Measurements from ENCODE around the gene ZBTB47. TPM values are rescaled to one million over a fixed set of nuclear protein-coding genes. Genes with fewer than 3 reads are reported as not detected.

The ZBTB47 gene
- polyA plus RNA-seq, 4 donors = 0.89 to 11.4 (median 7.8) TPM

GRCh38 chr3:42670051-42670576, 16.6 kb downstream of the ZBTB47 start:
- Histone ChIP-seq H3K27ac (ENCODE audit: low read depth in 1 of 3, low read length in 2 of 3) (no peak overlapping the region), H3K27me3 (ENCODE audit: control insufficient read depth in 3 of 3, insufficient read depth in 3 of 3, low read length in 3 of 3) (peaks cover 0 to 2% (median 0%) of the 10 kb centered on the region in 3 donors), H3K4me3 (ENCODE audit: low read depth in 1 of 3, low read length in 3 of 3) (no peak overlapping the region), H3K4me1 (ENCODE audit: control insufficient read depth in 3 of 3, insufficient read depth in 2 of 3, low read depth in 1 of 3, low read length in 2 of 3) (no peaks in the 10 kb centered on the region), H3K36me3 (ENCODE audit: control insufficient read depth in 3 of 3, insufficient read depth in 2 of 3, low read depth in 1 of 3, low read length in 3 of 3) (no peaks in the 10 kb centered on the region), H3K9me3 (ENCODE audit: control insufficient read depth in 2 of 2, insufficient read depth in 1 of 2, low read depth in 1 of 2, low read length in 1 of 2) (no peaks in the 10 kb centered on the region)
- 67 to 81% (median 71%) methylated on average over 7 of the region's 7 CpGs for WGBS, 3 donors
- FAIRE-seq (no peak), DNase-seq (no peak)

- no peak for FAIRE-seq
- peaks cover 0 to 2% (median 0%) of the 10 kb centered on the region in 3 donors for H3K27me3 ChIP-seq (ENCODE audit: control insufficient read depth in 3 of 3, insufficient read depth in 3 of 3, low read length in 3 of 3)
- WGBS, 3 donors = 78 to 95% (median 88%) methylated on average over 1 of the region's 1 CpG
Measured at GRCh38 chr3:42670670-42671069, 17.2 kb downstream of the ZBTB47 start.

GRCh38 chr3:42672515-42672914, 19.0 kb downstream of the ZBTB47 start:
- 32 to 55% (median 50%) methylated on average over 1 of the region's 1 CpG for WGBS, 3 donors
- DNase-seq (no peak), FAIRE-seq (no peak)
- H3K27ac ChIP-seq (ENCODE audit: low read depth in 1 of 3, low read length in 2 of 3) = no peak overlapping the region
- no peaks in the 10 kb centered on the region for H3K4me1 ChIP-seq (ENCODE audit: control insufficient read depth in 3 of 3, insufficient read depth in 2 of 3, low read depth in 1 of 3, low read length in 2 of 3)
- H3K4me3 ChIP-seq (ENCODE audit: low read depth in 1 of 3, low read length in 3 of 3) = no peak overlapping the region
- H3K9me3 ChIP-seq (ENCODE audit: control insufficient read depth in 2 of 2, insufficient read depth in 1 of 2, low read depth in 1 of 2, low read length in 1 of 2) = peaks cover 0 to 7% of the 10 kb centered on the region in 2 donors
- H3K27me3 ChIP-seq (ENCODE audit: control insufficient read depth in 3 of 3, insufficient read depth in 3 of 3, low read length in 3 of 3) = no peaks in the 10 kb centered on the region
- H3K36me3 ChIP-seq (ENCODE audit: control insufficient read depth in 3 of 3, insufficient read depth in 2 of 3, low read depth in 1 of 3, low read length in 3 of 3) = no peaks in the 10 kb centered on the region

More at GRCh38 chr3:42670670-42671069, 17.2 kb downstream of the ZBTB47 start:
- DNase-seq = no peak
- Histone ChIP-seq H3K27ac (ENCODE audit: low read depth in 1 of 3, low read length in 2 of 3) (no peak overlapping the region), H3K4me3 (ENCODE audit: low read depth in 1 of 3, low read length in 3 of 3) (no peak overlapping the region), H3K36me3 (ENCODE audit: control insufficient read depth in 3 of 3, insufficient read depth in 2 of 3, low read depth in 1 of 3, low read length in 3 of 3) (no peaks in the 10 kb centered on the region), H3K4me1 (ENCODE audit: control insufficient read depth in 3 of 3, insufficient read depth in 2 of 3, low read depth in 1 of 3, low read length in 2 of 3) (no peaks in the 10 kb centered on the region), H3K9me3 (ENCODE audit: control insufficient read depth in 2 of 2, insufficient read depth in 1 of 2, low read depth in 1 of 2, low read length in 1 of 2) (peaks cover 0 to under 1% of the 10 kb centered on the region in 2 donors)

GRCh38 chr3:42673082-42673481, 19.6 kb downstream of the ZBTB47 start:
- Histone ChIP-seq H3K36me3 (ENCODE audit: control insufficient read depth in 3 of 3, insufficient read depth in 2 of 3, low read depth in 1 of 3, low read length in 3 of 3) (no peaks in the 10 kb centered on the region), H3K27me3 (ENCODE audit: control insufficient read depth in 3 of 3, insufficient read depth in 3 of 3, low read length in 3 of 3) (no peaks in the 10 kb centered on the region), H3K4me3 (ENCODE audit: low read depth in 1 of 3, low read length in 3 of 3) (no peak overlapping the region), H3K9me3 (ENCODE audit: control insufficient read depth in 2 of 2, insufficient read depth in 1 of 2, low read depth in 1 of 2, low read length in 1 of 2) (peaks cover 0 to 7% of the 10 kb centered on the region in 2 donors), H3K4me1 (ENCODE audit: control insufficient read depth in 3 of 3, insufficient read depth in 2 of 3, low read depth in 1 of 3, low read length in 2 of 3) (no peaks in the 10 kb centered on the region), H3K27ac (ENCODE audit: low read depth in 1 of 3, low read length in 2 of 3) (no peak overlapping the region)
- FAIRE-seq (no peak), DNase-seq (no peak)

GRCh38 chr3:42674146-42674545, 20.6 kb downstream of the ZBTB47 start:
- no peak for DNase-seq
- 50 to 54% (median 53%) methylated on average over 3 of the region's 3 CpGs for WGBS, 3 donors

GRCh38 chr3:42675909-42676308, 22.4 kb downstream of the ZBTB47 start:
- FAIRE-seq = no peak
- no peak overlapping the region for H3K4me3 ChIP-seq (ENCODE audit: low read depth in 1 of 3, low read length in 3 of 3)
- H3K27me3 ChIP-seq (ENCODE audit: control insufficient read depth in 3 of 3, insufficient read depth in 3 of 3, low read length in 3 of 3) = no peaks in the 10 kb centered on the region
- no peak overlapping the region for H3K27ac ChIP-seq (ENCODE audit: low read depth in 1 of 3, low read length in 2 of 3)
- DNase-seq = no peak
- H3K36me3 ChIP-seq (ENCODE audit: control insufficient read depth in 3 of 3, insufficient read depth in 2 of 3, low read depth in 1 of 3, low read length in 3 of 3) = no peaks in the 10 kb centered on the region
- WGBS, 3 donors = 84 to 87% (median 86%) methylated on average over 2 of the region's 2 CpGs
- peaks cover 0 to 11% of the 10 kb centered on the region in 2 donors for H3K9me3 ChIP-seq (ENCODE audit: control insufficient read depth in 2 of 2, insufficient read depth in 1 of 2, low read depth in 1 of 2, low read length in 1 of 2)
- H3K4me1 ChIP-seq (ENCODE audit: control insufficient read depth in 3 of 3, insufficient read depth in 2 of 3, low read depth in 1 of 3, low read length in 2 of 3) = no peaks in the 10 kb centered on the region

More at GRCh38 chr3:42674146-42674545, 20.6 kb downstream of the ZBTB47 start:
- H3K9me3 ChIP-seq (ENCODE audit: control insufficient read depth in 2 of 2, insufficient read depth in 1 of 2, low read depth in 1 of 2, low read length in 1 of 2) = peaks cover 0 to 11% of the 10 kb centered on the region in 2 donors
- FAIRE-seq = no peak
- H3K4me3 ChIP-seq (ENCODE audit: low read depth in 1 of 3, low read length in 3 of 3) = no peak overlapping the region
- no peaks in the 10 kb centered on the region for H3K36me3 ChIP-seq (ENCODE audit: control insufficient read depth in 3 of 3, insufficient read depth in 2 of 3, low read depth in 1 of 3, low read length in 3 of 3)
- H3K27ac ChIP-seq (ENCODE audit: low read depth in 1 of 3, low read length in 2 of 3) = no peak overlapping the region
- no peaks in the 10 kb centered on the region for H3K27me3 ChIP-seq (ENCODE audit: control insufficient read depth in 3 of 3, insufficient read depth in 3 of 3, low read length in 3 of 3)
- no peaks in the 10 kb centered on the region for H3K4me1 ChIP-seq (ENCODE audit: control insufficient read depth in 3 of 3, insufficient read depth in 2 of 3, low read depth in 1 of 3, low read length in 2 of 3)

GRCh38 chr3:42678447-42678846, 24.9 kb downstream of the ZBTB47 start:
- no peaks in the 10 kb centered on the region for H3K36me3 ChIP-seq (ENCODE audit: control insufficient read depth in 3 of 3, insufficient read depth in 2 of 3, low read depth in 1 of 3, low read length in 3 of 3)
- DNase-seq (no peak), FAIRE-seq (no peak)
- peaks cover 0 to 1% (median 0%) of the 10 kb centered on the region in 3 donors for H3K27me3 ChIP-seq (ENCODE audit: control insufficient read depth in 3 of 3, insufficient read depth in 3 of 3, low read length in 3 of 3)
- H3K4me3 ChIP-seq (ENCODE audit: low read depth in 1 of 3, low read length in 3 of 3) = no peak overlapping the region
- H3K27ac ChIP-seq (ENCODE audit: low read depth in 1 of 3, low read length in 2 of 3) = no peak overlapping the region
- WGBS, 3 donors = 72 to 73% (median 73%) methylated on average over 2 of the region's 2 CpGs
- H3K9me3 ChIP-seq (ENCODE audit: control insufficient read depth in 2 of 2, insufficient read depth in 1 of 2, low read depth in 1 of 2, low read length in 1 of 2) = peaks cover 0 to 11% of the 10 kb centered on the region in 2 donors
- H3K4me1 ChIP-seq (ENCODE audit: control insufficient read depth in 3 of 3, insufficient read depth in 2 of 3, low read depth in 1 of 3, low read length in 2 of 3) = no peaks in the 10 kb centered on the region

GRCh38 chr3:42680271-42680670, 26.8 kb downstream of the ZBTB47 start:
- Histone ChIP-seq H3K27ac (ENCODE audit: low read depth in 1 of 3, low read length in 2 of 3) (no peak overlapping the region), H3K4me3 (ENCODE audit: low read depth in 1 of 3, low read length in 3 of 3) (no peak overlapping the region), H3K9me3 (ENCODE audit: control insufficient read depth in 2 of 2, insufficient read depth in 1 of 2, low read depth in 1 of 2, low read length in 1 of 2) (peaks cover 0 to 11% of the 10 kb centered on the region in 2 donors), H3K27me3 (ENCODE audit: control insufficient read depth in 3 of 3, insufficient read depth in 3 of 3, low read length in 3 of 3) (peaks cover 0 to 11% (median 0%) of the 10 kb centered on the region in 3 donors), H3K36me3 (ENCODE audit: control insufficient read depth in 3 of 3, insufficient read depth in 2 of 3, low read depth in 1 of 3, low read length in 3 of 3) (no peaks in the 10 kb centered on the region), H3K4me1 (ENCODE audit: control insufficient read depth in 3 of 3, insufficient read depth in 2 of 3, low read depth in 1 of 3, low read length in 2 of 3) (no peaks in the 10 kb centered on the region)
- DNase-seq (no peak), FAIRE-seq (no peak)
- 83 to 92% (median 89%) methylated on average over 1 of the region's 1 CpG for WGBS, 3 donors

- peaks cover 0 to 16% (median 0%) of the 10 kb centered on the region in 3 donors for H3K27me3 ChIP-seq (ENCODE audit: control insufficient read depth in 3 of 3, insufficient read depth in 3 of 3, low read length in 3 of 3)
- H3K27ac ChIP-seq (ENCODE audit: low read depth in 1 of 3, low read length in 2 of 3) = no peak overlapping the region
- 74 to 88% (median 79%) methylated on average over 4 of the region's 4 CpGs for WGBS, 3 donors
- no peak for FAIRE-seq
- H3K4me1 ChIP-seq (ENCODE audit: control insufficient read depth in 3 of 3, insufficient read depth in 2 of 3, low read depth in 1 of 3, low read length in 2 of 3) = no peaks in the 10 kb centered on the region
- H3K36me3 ChIP-seq (ENCODE audit: control insufficient read depth in 3 of 3, insufficient read depth in 2 of 3, low read depth in 1 of 3, low read length in 3 of 3) = no peaks in the 10 kb centered on the region
- H3K4me3 ChIP-seq (ENCODE audit: low read depth in 1 of 3, low read length in 3 of 3) = no peak overlapping the region
- peaks cover 0 to 10% of the 10 kb centered on the region in 2 donors for H3K9me3 ChIP-seq (ENCODE audit: control insufficient read depth in 2 of 2, insufficient read depth in 1 of 2, low read depth in 1 of 2, low read length in 1 of 2)
- DNase-seq = no peak
Measured at GRCh38 chr3:42680806-42681205, 27.3 kb downstream of the ZBTB47 start.

Data from small intestine (tissue), 7 donors.